ENCODE results near the gene INTS7.
"Not testable (repeated sequence)": the region's sequence is repeated elsewhere in the genome, so short reads cannot be mapped to it uniquely, and the experiment has no call there.

Gene INTS7

GRCh38 chr1:211928290-211928801, 107.0 kb downstream of the INTS7 start:
- no peak overlapping the region for H3K9ac ChIP-seq (ENCODE audit: low read length in 5 of 5)
- H3K4me3 ChIP-seq (ENCODE audit: low read depth in 1 of 5, low read length in 5 of 5) = no peak overlapping the region
- H3K9me3 ChIP-seq (ENCODE audit: control insufficient read depth in 5 of 5, low read length in 5 of 5) = no peaks in the 10 kb centered on the region
- H3K27ac ChIP-seq (ENCODE audit: low read depth, low read length) = no peak overlapping the region
- no peaks in the 10 kb centered on the region for H3K27me3 ChIP-seq (ENCODE audit: control insufficient read depth in 5 of 5, insufficient read depth in 4 of 5, low read length in 5 of 5)
- H3K4me1 ChIP-seq (ENCODE audit: control insufficient read depth in 5 of 5, insufficient read depth in 5 of 5, low read length in 5 of 5) = peaks cover 0 to 24% (median 14%) of the 10 kb centered on the region in 5 donors
- no peaks in the 10 kb centered on the region for H3K36me3 ChIP-seq (ENCODE audit: control insufficient read depth in 5 of 5, insufficient read depth in 5 of 5, low read length in 5 of 5)

DNA sequence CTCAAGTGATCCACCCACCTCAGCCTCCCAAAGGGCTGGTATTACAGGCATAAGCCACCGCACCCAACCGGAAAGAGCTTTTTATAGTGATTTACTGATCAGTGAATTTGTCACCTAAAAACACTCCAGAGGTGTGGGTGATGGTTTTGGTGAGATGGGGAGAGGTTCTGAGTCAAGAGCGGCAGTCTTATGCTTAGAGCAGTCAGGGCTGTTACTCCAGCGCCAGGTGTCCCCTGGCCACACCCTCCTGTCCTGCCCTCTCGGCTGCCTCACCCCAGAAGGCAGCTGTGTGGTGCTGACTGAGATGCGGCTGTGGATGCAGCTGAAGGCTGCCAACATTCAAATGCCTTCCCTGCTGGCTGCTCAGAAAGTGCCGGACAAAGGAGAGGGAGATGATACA, 110.3 kb downstream of the INTS7 start:
- no peak overlapping the region for H3K27ac ChIP-seq (ENCODE audit: low read depth, low read length)
- H3K4me3 ChIP-seq (ENCODE audit: low read depth in 1 of 5, low read length in 5 of 5) = no peak overlapping the region
- no peaks in the 10 kb centered on the region for H3K36me3 ChIP-seq (ENCODE audit: control insufficient read depth in 5 of 5, insufficient read depth in 5 of 5, low read length in 5 of 5)
- no peaks in the 10 kb centered on the region for H3K9me3 ChIP-seq (ENCODE audit: control insufficient read depth in 5 of 5, low read length in 5 of 5)
- no peak overlapping the region for H3K9ac ChIP-seq (ENCODE audit: low read length in 5 of 5)
- H3K27me3 ChIP-seq (ENCODE audit: control insufficient read depth in 5 of 5, insufficient read depth in 4 of 5, low read length in 5 of 5) = no peaks in the 10 kb centered on the region
- peaks cover 2 to 30% (median 22%) of the 10 kb centered on the region in 5 donors for H3K4me1 ChIP-seq (ENCODE audit: control insufficient read depth in 5 of 5, insufficient read depth in 5 of 5, low read length in 5 of 5)

- Histone ChIP-seq H3K4me1 (ENCODE audit: control insufficient read depth in 5 of 5, insufficient read depth in 5 of 5, low read length in 5 of 5) (peaks cover 2 to 34% (median 24%) of the 10 kb centered on the region in 5 donors), H3K27me3 (ENCODE audit: control insufficient read depth in 5 of 5, insufficient read depth in 4 of 5, low read length in 5 of 5) (no peaks in the 10 kb centered on the region), H3K4me3 (ENCODE audit: low read depth in 1 of 5, low read length in 5 of 5) (no peak overlapping the region), H3K27ac (ENCODE audit: low read depth, low read length) (no peak overlapping the region), H3K36me3 (ENCODE audit: control insufficient read depth in 5 of 5, insufficient read depth in 5 of 5, low read length in 5 of 5) (no peaks in the 10 kb centered on the region), H3K9ac (ENCODE audit: low read length in 5 of 5) (no peak overlapping the region), H3K9me3 (ENCODE audit: control insufficient read depth in 5 of 5, low read length in 5 of 5) (no peaks in the 10 kb centered on the region)
These were observed 111.1 kb downstream of the INTS7 start for GRCh38 chr1:211924256-211924655.

DNA sequence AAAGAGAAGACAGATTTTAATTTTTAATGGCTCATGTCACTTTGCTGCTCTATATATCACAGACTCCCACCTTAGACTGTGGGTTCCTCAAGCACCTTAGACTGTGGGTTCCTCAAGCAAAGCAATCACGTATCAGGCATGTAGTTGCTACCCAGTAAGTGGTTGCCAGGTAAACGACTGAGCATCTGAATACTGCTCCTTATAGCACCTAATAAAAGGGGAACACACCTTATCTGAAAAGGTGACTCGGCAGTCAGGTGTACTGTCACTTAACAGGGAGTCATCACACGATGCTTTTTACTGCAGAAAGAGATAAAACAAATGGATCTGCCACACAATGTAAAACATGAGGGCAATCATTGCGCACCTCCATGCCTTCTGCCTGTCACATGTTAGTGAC, 112.3 kb downstream of the INTS7 start:
- H3K27me3 ChIP-seq (ENCODE audit: control insufficient read depth in 5 of 5, insufficient read depth in 4 of 5, low read length in 5 of 5) = no peaks in the 10 kb centered on the region
- H3K4me3 ChIP-seq (ENCODE audit: low read depth in 1 of 5, low read length in 5 of 5) = no peak overlapping the region

DNA sequence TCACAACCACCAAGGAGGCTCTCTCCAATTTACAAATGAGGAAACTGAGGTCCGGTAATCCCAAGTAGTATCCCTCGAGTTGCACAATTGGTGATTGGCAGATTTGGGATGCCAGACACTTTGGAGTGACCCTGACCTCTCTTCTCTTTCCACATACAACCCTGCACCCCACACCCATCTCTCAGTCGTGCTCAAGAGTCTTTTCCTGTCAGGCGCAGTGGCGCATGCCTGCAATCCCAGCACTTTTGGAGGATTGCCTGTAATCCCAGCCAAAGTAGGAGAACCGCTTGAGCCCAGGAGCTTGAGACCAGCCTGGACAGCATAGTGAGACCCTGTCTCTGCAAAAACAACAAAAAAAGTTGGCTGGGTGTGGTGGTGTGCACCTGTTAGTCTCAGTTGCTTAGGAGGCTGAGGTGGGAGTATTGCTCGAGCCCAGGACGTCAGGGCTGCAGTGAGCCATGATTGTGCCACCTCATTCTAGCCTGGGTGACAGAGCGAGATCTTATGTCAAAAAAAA, 113.7 kb downstream of the INTS7 start:
- peaks cover 2 to 41% (median 29%) of the 10 kb centered on the region in 5 donors for H3K4me1 ChIP-seq (ENCODE audit: control insufficient read depth in 5 of 5, insufficient read depth in 5 of 5, low read length in 5 of 5)
- H3K9me3 ChIP-seq (ENCODE audit: control insufficient read depth in 5 of 5, low read length in 5 of 5) = no peaks in the 10 kb centered on the region
- no peak overlapping the region for H3K4me3 ChIP-seq (ENCODE audit: low read depth in 1 of 5, low read length in 5 of 5)
- H3K27ac ChIP-seq (ENCODE audit: low read depth, low read length) = peak overlapping the region; percentile 71
- H3K27me3 ChIP-seq (ENCODE audit: control insufficient read depth in 5 of 5, insufficient read depth in 4 of 5, low read length in 5 of 5) = no peaks in the 10 kb centered on the region
- no peaks in the 10 kb centered on the region for H3K36me3 ChIP-seq (ENCODE audit: control insufficient read depth in 5 of 5, insufficient read depth in 5 of 5, low read length in 5 of 5)
- H3K9ac ChIP-seq (ENCODE audit: low read length in 5 of 5) = peak overlapping the region in 1 of 5 donors; percentile 26

More for the DNA sequence above, 112.3 kb downstream of the INTS7 start:
- peaks cover 2 to 33% (median 21%) of the 10 kb centered on the region in 5 donors for H3K4me1 ChIP-seq (ENCODE audit: control insufficient read depth in 5 of 5, insufficient read depth in 5 of 5, low read length in 5 of 5)
- H3K9ac ChIP-seq (ENCODE audit: low read length in 5 of 5) = no peak overlapping the region
- H3K9me3 ChIP-seq (ENCODE audit: control insufficient read depth in 5 of 5, low read length in 5 of 5) = no peaks in the 10 kb centered on the region
- H3K27ac ChIP-seq (ENCODE audit: low read depth, low read length) = no peak overlapping the region
- no peaks in the 10 kb centered on the region for H3K36me3 ChIP-seq (ENCODE audit: control insufficient read depth in 5 of 5, insufficient read depth in 5 of 5, low read length in 5 of 5)

DNA sequence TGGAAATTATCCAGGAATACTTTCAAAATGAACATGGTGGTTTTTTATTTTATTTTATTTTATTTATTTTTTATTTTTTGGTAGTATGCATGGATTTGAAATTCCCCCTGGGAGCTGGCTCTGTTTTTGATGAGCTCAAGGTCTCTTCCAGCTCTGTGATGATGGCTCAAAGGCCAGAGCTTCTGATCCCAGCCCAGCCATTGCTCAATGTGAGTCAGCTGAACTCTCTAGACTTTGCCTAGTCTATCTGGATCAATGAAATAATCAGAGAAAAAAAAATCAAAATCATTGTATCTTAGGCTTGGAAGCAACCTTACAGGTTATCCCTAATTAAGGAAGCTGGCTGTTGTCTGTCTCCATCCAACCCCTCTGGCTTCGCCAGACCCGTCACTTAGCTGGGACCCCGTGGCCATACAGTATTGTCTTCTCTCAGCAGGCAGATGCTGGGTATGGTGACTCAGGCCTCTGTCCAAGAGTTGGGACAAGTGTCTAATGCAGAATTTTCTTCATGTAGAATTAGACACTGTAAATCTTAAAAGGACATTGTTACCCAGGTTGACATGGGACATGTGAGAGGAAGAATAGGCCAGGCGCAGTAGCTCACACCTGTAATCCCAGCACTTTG, 114.6 kb downstream of the INTS7 start:
- peak overlapping the region in 1 of 5 donors; percentile 27 for H3K9ac ChIP-seq (ENCODE audit: low read length in 5 of 5)
- peaks cover 2 to 41% (median 29%) of the 10 kb centered on the region in 5 donors for H3K4me1 ChIP-seq (ENCODE audit: control insufficient read depth in 5 of 5, insufficient read depth in 5 of 5, low read length in 5 of 5)
- H3K36me3 ChIP-seq (ENCODE audit: control insufficient read depth in 5 of 5, insufficient read depth in 5 of 5, low read length in 5 of 5) = no peaks in the 10 kb centered on the region
- no peaks in the 10 kb centered on the region for H3K9me3 ChIP-seq (ENCODE audit: control insufficient read depth in 5 of 5, low read length in 5 of 5)
- H3K27ac ChIP-seq (ENCODE audit: low read depth, low read length) = peak overlapping the region; percentile 71
- H3K27me3 ChIP-seq (ENCODE audit: control insufficient read depth in 5 of 5, insufficient read depth in 4 of 5, low read length in 5 of 5) = no peaks in the 10 kb centered on the region
- H3K4me3 ChIP-seq (ENCODE audit: low read depth in 1 of 5, low read length in 5 of 5) = no peak overlapping the region

DNA sequence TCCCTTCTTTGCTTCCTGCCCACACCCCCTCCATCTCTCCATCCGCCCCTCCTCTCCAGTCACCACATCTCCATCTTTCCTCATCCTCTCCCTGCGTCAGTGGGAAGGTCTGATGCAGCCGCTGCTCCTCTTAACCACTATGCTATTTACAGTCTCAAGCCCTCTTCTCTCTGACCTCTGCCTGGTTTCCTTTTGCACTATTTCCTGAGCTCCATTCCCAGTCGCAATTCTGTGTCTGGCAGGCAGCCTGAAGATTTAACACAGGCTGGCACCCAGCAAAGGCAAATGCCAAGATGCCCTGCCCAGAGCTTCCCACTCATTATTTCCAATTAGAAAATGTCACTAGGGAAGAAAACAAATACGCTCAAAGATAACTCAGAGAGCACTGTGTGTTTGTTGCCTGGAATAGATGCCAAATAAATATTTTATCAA, 115.2 kb downstream of the INTS7 start:
- H3K4me3 ChIP-seq (ENCODE audit: low read depth in 1 of 5, low read length in 5 of 5) = no peak overlapping the region
- H3K9me3 ChIP-seq (ENCODE audit: control insufficient read depth in 5 of 5, low read length in 5 of 5) = no peaks in the 10 kb centered on the region
- no peaks in the 10 kb centered on the region for H3K27me3 ChIP-seq (ENCODE audit: control insufficient read depth in 5 of 5, insufficient read depth in 4 of 5, low read length in 5 of 5)
- H3K36me3 ChIP-seq (ENCODE audit: control insufficient read depth in 5 of 5, insufficient read depth in 5 of 5, low read length in 5 of 5) = no peaks in the 10 kb centered on the region
- peaks cover 2 to 41% (median 29%) of the 10 kb centered on the region in 5 donors for H3K4me1 ChIP-seq (ENCODE audit: control insufficient read depth in 5 of 5, insufficient read depth in 5 of 5, low read length in 5 of 5)
- no peak overlapping the region for H3K9ac ChIP-seq (ENCODE audit: low read length in 5 of 5)
- peak overlapping the region; percentile 71 for H3K27ac ChIP-seq (ENCODE audit: low read depth, low read length)

DNA sequence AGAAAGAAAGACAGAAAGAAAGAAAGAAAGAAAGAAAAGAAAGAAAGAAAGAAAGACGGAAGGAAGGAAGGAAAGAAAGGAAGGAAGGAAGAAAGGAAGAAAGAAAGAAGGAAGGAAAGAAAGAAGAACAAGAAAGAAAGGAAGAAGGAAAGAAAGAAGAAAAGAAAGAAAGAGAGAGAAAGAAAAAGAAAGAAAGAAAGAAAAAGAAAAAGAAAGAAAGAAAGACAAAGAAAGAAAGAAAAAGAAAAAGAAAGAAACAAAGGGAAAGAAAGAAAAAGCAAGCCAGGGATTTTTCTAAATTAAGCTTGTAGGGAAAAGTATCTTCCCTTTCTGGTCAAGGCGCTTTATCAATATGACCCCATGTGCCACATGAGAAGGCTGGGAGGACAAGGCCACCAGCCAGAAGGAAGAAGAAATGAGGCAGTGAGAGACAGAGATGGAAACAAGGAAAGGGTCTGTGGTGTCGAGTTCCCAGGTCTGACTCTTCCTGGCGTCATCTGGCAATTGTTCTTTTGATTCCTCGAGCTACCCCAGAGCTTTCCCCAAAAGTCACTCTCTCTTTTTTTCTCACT, 116.4 kb downstream of the INTS7 start:
- Histone ChIP-seq H3K27me3 (ENCODE audit: control insufficient read depth in 5 of 5, insufficient read depth in 4 of 5, low read length in 5 of 5) (no peaks in the 10 kb centered on the region), H3K9me3 (ENCODE audit: control insufficient read depth in 5 of 5, low read length in 5 of 5) (no peaks in the 10 kb centered on the region), H3K27ac (ENCODE audit: low read depth, low read length) (peak overlapping the region; percentile 71), H3K36me3 (ENCODE audit: control insufficient read depth in 5 of 5, insufficient read depth in 5 of 5, low read length in 5 of 5) (no peaks in the 10 kb centered on the region), H3K9ac (ENCODE audit: low read length in 5 of 5) (no peak overlapping the region), H3K4me3 (ENCODE audit: low read depth in 1 of 5, low read length in 5 of 5) (no peak overlapping the region), H3K4me1 (ENCODE audit: control insufficient read depth in 5 of 5, insufficient read depth in 5 of 5, low read length in 5 of 5) (peaks cover 2 to 41% (median 29%) of the 10 kb centered on the region in 5 donors)

- H3K27ac ChIP-seq (ENCODE audit: low read depth, low read length); H3K4me3 ChIP-seq (ENCODE audit: low read depth in 1 of 5, low read length in 5 of 5); H3K27me3 ChIP-seq (ENCODE audit: control insufficient read depth in 5 of 5, insufficient read depth in 4 of 5, low read length in 5 of 5); H3K9me3 ChIP-seq (ENCODE audit: control insufficient read depth in 5 of 5, low read length in 5 of 5); H3K9ac ChIP-seq (ENCODE audit: low read length in 5 of 5); H3K36me3 ChIP-seq (ENCODE audit: control insufficient read depth in 5 of 5, insufficient read depth in 5 of 5, low read length in 5 of 5): not testable (repeated sequence)
- peaks cover 2 to 37% (median 29%) of the 10 kb centered on the region in 5 donors for H3K4me1 ChIP-seq (ENCODE audit: control insufficient read depth in 5 of 5, insufficient read depth in 5 of 5, low read length in 5 of 5)
These were observed 118.9 kb downstream of the INTS7 start for GRCh38 chr1:211916458-211916857.

DNA sequence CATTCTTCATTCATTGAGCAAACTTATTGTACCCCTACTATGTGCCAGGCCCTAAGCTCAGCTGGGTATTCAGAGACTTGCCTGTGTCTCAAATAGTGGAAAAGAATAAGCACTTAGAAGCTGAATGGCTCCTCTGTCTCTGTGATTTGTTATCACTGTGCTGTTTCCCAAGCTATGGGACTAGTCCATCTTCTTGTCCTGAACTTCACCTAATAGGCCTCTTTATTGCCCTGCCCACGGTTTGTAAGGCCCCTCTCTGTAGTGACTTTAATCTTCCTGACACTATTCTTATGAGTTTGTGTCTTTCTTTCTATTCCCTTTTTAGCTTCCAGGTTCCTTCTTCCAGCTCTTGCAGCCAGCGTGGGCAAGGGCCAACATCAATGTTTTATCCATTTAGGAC, 119.4 kb downstream of the INTS7 start:
- Histone ChIP-seq H3K27me3 (ENCODE audit: control insufficient read depth in 5 of 5, insufficient read depth in 4 of 5, low read length in 5 of 5) (no peaks in the 10 kb centered on the region), H3K4me3 (ENCODE audit: low read depth in 1 of 5, low read length in 5 of 5) (no peak overlapping the region), H3K4me1 (ENCODE audit: control insufficient read depth in 5 of 5, insufficient read depth in 5 of 5, low read length in 5 of 5) (peaks cover 2 to 34% (median 27%) of the 10 kb centered on the region in 5 donors), H3K27ac (ENCODE audit: low read depth, low read length) (no peak overlapping the region), H3K9ac (ENCODE audit: low read length in 5 of 5) (no peak overlapping the region), H3K36me3 (ENCODE audit: control insufficient read depth in 5 of 5, insufficient read depth in 5 of 5, low read length in 5 of 5) (no peaks in the 10 kb centered on the region), H3K9me3 (ENCODE audit: control insufficient read depth in 5 of 5, low read length in 5 of 5) (no peaks in the 10 kb centered on the region)

Data from subcutaneous abdominal adipose tissue (tissue), 5 donors.